Measurements from ENCODE around the gene CYP4B1.
"Not testable (repeated sequence)": the region's sequence is repeated elsewhere in the genome, so short reads cannot be mapped to it uniquely, and the experiment has no call there.

CYP4B1 gene

GRCh38 chr1:46823151-46823550 lies 24.3 kb downstream of the CYP4B1 start:
- Histone ChIP-seq H3K36me3 (ENCODE audit: control insufficient read depth, insufficient read depth, low read length) (no peaks in the 10 kb centered on the region), H3K9ac (ENCODE audit: low read length) (no peak overlapping the region), H3K4me1 (ENCODE audit: control insufficient read depth, insufficient read depth, low read length) (no peaks in the 10 kb centered on the region), H3K27me3 (ENCODE audit: control insufficient read depth, insufficient read depth, low read length) (no peaks in the 10 kb centered on the region), H3K9me3 (ENCODE audit: control insufficient read depth, low read length) (no peaks in the 10 kb centered on the region), H3K4me3 (ENCODE audit: low read length) (no peak overlapping the region)

GRCh38 chr1:46826892-46827291 lies 28.0 kb downstream of the CYP4B1 start:
- H3K4me1 ChIP-seq (ENCODE audit: control insufficient read depth, insufficient read depth, low read length); H3K27me3 ChIP-seq (ENCODE audit: control insufficient read depth, insufficient read depth, low read length); H3K36me3 ChIP-seq (ENCODE audit: control insufficient read depth, insufficient read depth, low read length); H3K9me3 ChIP-seq (ENCODE audit: control insufficient read depth, low read length); H3K4me3 ChIP-seq (ENCODE audit: low read length); H3K9ac ChIP-seq (ENCODE audit: low read length): not testable (repeated sequence)

- no peak overlapping the region for H3K4me3 ChIP-seq (ENCODE audit: low read length)
- H3K27me3 ChIP-seq (ENCODE audit: control insufficient read depth, insufficient read depth, low read length) = no peaks in the 10 kb centered on the region
- no peaks in the 10 kb centered on the region for H3K9me3 ChIP-seq (ENCODE audit: control insufficient read depth, low read length)
- no peaks in the 10 kb centered on the region for H3K36me3 ChIP-seq (ENCODE audit: control insufficient read depth, insufficient read depth, low read length)
- no peak overlapping the region for H3K9ac ChIP-seq (ENCODE audit: low read length)
- no peaks in the 10 kb centered on the region for H3K4me1 ChIP-seq (ENCODE audit: control insufficient read depth, insufficient read depth, low read length)
Measured at GRCh38 chr1:46830665-46831322, 31.9 kb downstream of the CYP4B1 start.

DNA sequence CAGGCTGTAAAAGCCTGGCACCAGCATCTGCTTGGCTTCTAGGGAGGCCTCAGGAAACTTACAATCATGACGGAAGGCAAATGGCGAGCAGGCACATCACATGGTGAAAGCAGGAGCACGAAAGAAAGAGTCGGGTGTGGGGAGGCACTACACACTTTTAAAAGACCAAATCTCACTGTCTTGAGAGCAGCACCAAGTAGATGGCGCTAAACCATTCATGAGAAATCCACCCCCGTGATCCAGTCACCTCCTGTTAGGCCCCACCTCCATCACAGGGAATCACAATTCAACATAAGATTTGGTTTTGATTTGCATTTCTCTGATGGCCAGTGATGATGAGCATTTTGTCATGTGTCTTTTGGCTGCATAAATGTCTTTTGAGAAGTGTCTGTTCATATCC lies 36.6 kb downstream of the CYP4B1 start:
- not testable (repeated sequence) for H3K4me3 ChIP-seq (ENCODE audit: low read length); H3K9ac ChIP-seq (ENCODE audit: low read length); H3K9me3 ChIP-seq (ENCODE audit: control insufficient read depth, low read length); H3K27me3 ChIP-seq (ENCODE audit: control insufficient read depth, insufficient read depth, low read length); H3K4me1 ChIP-seq (ENCODE audit: control insufficient read depth, insufficient read depth, low read length); H3K36me3 ChIP-seq (ENCODE audit: control insufficient read depth, insufficient read depth, low read length)

- H3K27me3 ChIP-seq (ENCODE audit: control insufficient read depth, insufficient read depth, low read length); H3K4me1 ChIP-seq (ENCODE audit: control insufficient read depth, insufficient read depth, low read length); H3K36me3 ChIP-seq (ENCODE audit: control insufficient read depth, insufficient read depth, low read length); H3K9me3 ChIP-seq (ENCODE audit: control insufficient read depth, low read length); H3K9ac ChIP-seq (ENCODE audit: low read length); H3K4me3 ChIP-seq (ENCODE audit: low read length): not testable (repeated sequence)
Measured at GRCh38 chr1:46846386-46846785, 47.5 kb downstream of the CYP4B1 start.

- H3K27me3 ChIP-seq (ENCODE audit: control insufficient read depth, insufficient read depth, low read length); H3K4me3 ChIP-seq (ENCODE audit: low read length); H3K36me3 ChIP-seq (ENCODE audit: control insufficient read depth, insufficient read depth, low read length); H3K4me1 ChIP-seq (ENCODE audit: control insufficient read depth, insufficient read depth, low read length); H3K9me3 ChIP-seq (ENCODE audit: control insufficient read depth, low read length); H3K9ac ChIP-seq (ENCODE audit: low read length): not testable (repeated sequence)
Measured at GRCh38 chr1:46857660-46858065, 58.8 kb downstream of the CYP4B1 start.

- Histone ChIP-seq H3K27me3 (ENCODE audit: control insufficient read depth, insufficient read depth, low read length) (no peaks in the 10 kb centered on the region), H3K9me3 (ENCODE audit: control insufficient read depth, low read length) (no peaks in the 10 kb centered on the region), H3K9ac (ENCODE audit: low read length) (no peak overlapping the region), H3K4me3 (ENCODE audit: low read length) (no peak overlapping the region), H3K4me1 (ENCODE audit: control insufficient read depth, insufficient read depth, low read length) (no peaks in the 10 kb centered on the region), H3K36me3 (ENCODE audit: control insufficient read depth, insufficient read depth, low read length) (no peaks in the 10 kb centered on the region)
Measured at GRCh38 chr1:46862348-46862747, 63.5 kb downstream of the CYP4B1 start.

Data from mucosa of stomach (tissue), 1 donor.